ENCODE measurements around the gene CCND3.

Gene CCND3

DNA sequence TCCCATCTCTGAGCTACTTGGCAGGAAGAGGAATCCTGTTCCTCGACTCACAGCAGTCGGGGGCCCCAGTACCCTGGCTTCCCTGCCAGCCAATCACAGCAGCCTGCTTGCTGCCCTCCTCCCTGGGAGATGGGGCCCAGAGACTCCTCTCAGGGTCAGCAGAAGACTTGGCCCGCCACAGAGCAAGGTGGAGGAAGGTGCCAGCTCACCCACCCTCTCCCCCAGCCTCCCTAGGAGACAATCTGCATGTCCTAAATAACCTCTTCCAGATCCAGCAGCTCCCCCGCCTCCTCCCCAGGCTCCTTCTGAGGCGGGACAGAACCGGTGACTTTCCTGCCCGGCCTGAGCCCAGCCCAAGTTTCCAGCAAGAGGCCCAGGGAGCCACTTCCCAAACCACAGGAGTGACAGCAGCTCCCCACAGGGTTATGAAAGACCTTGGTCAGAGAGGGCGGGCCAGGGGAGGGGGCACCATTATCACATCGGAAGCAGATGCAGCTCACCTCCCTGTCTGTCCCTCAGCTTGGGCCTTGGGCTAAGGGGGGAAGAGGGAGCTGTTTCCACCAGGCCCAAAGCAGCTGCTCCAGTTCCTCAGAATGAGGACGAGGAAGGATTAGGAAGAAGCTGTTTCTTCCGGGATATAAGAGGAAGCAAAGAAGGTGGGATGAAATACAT is 2.3 kb downstream of the CCND3 start:
- peak overlapping the region; percentile 98 for H3K4me2 ChIP-seq (ENCODE audit: low read depth, low read length, poor library complexity, severe bottlenecking)
- peaks cover 60% of the 10 kb centered on the region for H4K20me1 ChIP-seq (ENCODE audit: insufficient read depth, low read length, poor library complexity, severe bottlenecking)
- TF ChIP-seq EZH2phosphoT487 (IDR thresholded peaks at IDR 0.05; ENCODE audit: borderline replicate concordance): no peak
- TF ChIP-seq, protein P1, sequence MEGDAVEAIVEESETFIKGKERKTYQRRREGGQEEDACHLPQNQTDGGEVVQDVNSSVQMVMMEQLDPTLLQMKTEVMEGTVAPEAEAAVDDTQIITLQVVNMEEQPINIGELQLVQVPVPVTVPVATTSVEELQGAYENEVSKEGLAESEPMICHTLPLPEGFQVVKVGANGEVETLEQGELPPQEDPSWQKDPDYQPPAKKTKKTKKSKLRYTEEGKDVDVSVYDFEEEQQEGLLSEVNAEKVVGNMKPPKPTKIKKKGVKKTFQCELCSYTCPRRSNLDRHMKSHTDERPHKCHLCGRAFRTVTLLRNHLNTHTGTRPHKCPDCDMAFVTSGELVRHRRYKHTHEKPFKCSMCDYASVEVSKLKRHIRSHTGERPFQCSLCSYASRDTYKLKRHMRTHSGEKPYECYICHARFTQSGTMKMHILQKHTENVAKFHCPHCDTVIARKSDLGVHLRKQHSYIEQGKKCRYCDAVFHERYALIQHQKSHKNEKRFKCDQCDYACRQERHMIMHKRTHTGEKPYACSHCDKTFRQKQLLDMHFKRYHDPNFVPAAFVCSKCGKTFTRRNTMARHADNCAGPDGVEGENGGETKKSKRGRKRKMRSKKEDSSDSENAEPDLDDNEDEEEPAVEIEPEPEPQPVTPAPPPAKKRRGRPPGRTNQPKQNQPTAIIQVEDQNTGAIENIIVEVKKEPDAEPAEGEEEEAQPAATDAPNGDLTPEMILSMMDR (conservative IDR thresholded peaks at IDR 0.05; ENCODE audit: low read length): no peak
- H3F3A ChIP-seq (ENCODE audit: low read depth): peaks cover 24% of the 10 kb centered on the region; the same call in 1 of the 2 replicates
- H3K9me2 ChIP-seq (replicated peaks; ENCODE audit: low read depth, low read length): no peaks in the 10 kb centered on the region
- H3K36me3 ChIP-seq (ENCODE audit: insufficient read depth, low read length): peaks cover 28% of the 10 kb centered on the region
- H3K27me3 ChIP-seq (ENCODE audit: insufficient read depth, low read length, poor library complexity, severe bottlenecking): peaks cover 6% of the 10 kb centered on the region
- peaks cover 54% of the 10 kb centered on the region for H3K4me1 ChIP-seq (ENCODE audit: insufficient read depth, low read length, poor library complexity, severe bottlenecking)
- H3K4me3 ChIP-seq (ENCODE audit: low read length, poor library complexity, severe bottlenecking): peak overlapping the region; percentile 83
- H3K79me2 ChIP-seq (ENCODE audit: insufficient read depth, low read length): peaks cover 70% of the 10 kb centered on the region
- no peaks in the 10 kb centered on the region for H3K9me3 ChIP-seq (ENCODE audit: insufficient read depth, low read depth, low read length)
- peak overlapping the region; percentile 98 for H3K9ac ChIP-seq (ENCODE audit: low read depth, low read length, poor library complexity, severe bottlenecking)
- no peak overlapping the region for H2AFZ ChIP-seq (ENCODE audit: low read length)

DNA sequence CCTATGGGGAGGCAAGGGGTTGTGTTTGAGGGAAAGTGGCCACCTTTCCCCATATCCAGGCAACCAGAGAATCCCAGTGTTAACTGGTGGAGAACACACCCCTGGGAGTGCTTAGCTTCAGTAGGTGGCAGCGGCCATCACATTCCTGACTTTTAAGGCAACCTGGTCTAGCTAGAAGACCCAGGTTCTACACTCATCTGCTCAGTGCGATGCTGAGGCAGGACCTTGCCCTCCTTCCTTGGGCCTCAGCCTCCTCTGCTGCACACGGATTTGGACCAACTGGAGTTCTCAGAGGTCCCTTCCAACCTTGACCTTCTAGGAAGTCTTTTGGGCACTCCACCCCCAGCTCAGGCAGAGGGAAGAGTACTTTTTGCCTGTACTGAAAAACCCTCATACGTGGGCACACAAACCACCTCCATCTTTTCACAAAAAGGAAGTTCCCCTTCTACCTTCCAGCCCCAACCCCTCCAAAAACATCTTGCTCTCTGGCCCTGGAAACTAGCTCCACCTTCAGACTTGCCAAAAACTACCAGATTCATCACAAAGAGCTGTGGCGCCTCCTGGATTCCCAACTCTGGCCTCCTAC is 2.9 kb downstream of the CCND3 start:
- H3K4me1 ChIP-seq (ENCODE audit: insufficient read depth, low read length, poor library complexity, severe bottlenecking): peaks cover 55% of the 10 kb centered on the region
- TF ChIP-seq, protein P1 (conservative IDR thresholded peaks at IDR 0.05; ENCODE audit: low read length): no peak
- TF ChIP-seq EZH2phosphoT487 (IDR thresholded peaks at IDR 0.05; ENCODE audit: borderline replicate concordance): no peak
- H3F3A ChIP-seq (ENCODE audit: low read depth): peaks cover 24% of the 10 kb centered on the region; the same call in 1 of the 2 replicates
- no peaks in the 10 kb centered on the region for H3K9me2 ChIP-seq (replicated peaks; ENCODE audit: low read depth, low read length)
- peaks cover 6% of the 10 kb centered on the region for H3K27me3 ChIP-seq (ENCODE audit: insufficient read depth, low read length, poor library complexity, severe bottlenecking)
- H3K4me2 ChIP-seq (ENCODE audit: low read depth, low read length, poor library complexity, severe bottlenecking): peak overlapping the region; percentile 98
- no peak overlapping the region for H2AFZ ChIP-seq (ENCODE audit: low read length)
- H3K9me3 ChIP-seq (ENCODE audit: insufficient read depth, low read depth, low read length): no peaks in the 10 kb centered on the region
- H4K20me1 ChIP-seq (ENCODE audit: insufficient read depth, low read length, poor library complexity, severe bottlenecking): peaks cover 62% of the 10 kb centered on the region
- H3K79me2 ChIP-seq (ENCODE audit: insufficient read depth, low read length): peaks cover 74% of the 10 kb centered on the region
- H3K4me3 ChIP-seq (ENCODE audit: low read length, poor library complexity, severe bottlenecking): peak overlapping the region; percentile 83
- H3K9ac ChIP-seq (ENCODE audit: low read depth, low read length, poor library complexity, severe bottlenecking): peak overlapping the region; percentile 98
- peaks cover 33% of the 10 kb centered on the region for H3K36me3 ChIP-seq (ENCODE audit: insufficient read depth, low read length)

DNA sequence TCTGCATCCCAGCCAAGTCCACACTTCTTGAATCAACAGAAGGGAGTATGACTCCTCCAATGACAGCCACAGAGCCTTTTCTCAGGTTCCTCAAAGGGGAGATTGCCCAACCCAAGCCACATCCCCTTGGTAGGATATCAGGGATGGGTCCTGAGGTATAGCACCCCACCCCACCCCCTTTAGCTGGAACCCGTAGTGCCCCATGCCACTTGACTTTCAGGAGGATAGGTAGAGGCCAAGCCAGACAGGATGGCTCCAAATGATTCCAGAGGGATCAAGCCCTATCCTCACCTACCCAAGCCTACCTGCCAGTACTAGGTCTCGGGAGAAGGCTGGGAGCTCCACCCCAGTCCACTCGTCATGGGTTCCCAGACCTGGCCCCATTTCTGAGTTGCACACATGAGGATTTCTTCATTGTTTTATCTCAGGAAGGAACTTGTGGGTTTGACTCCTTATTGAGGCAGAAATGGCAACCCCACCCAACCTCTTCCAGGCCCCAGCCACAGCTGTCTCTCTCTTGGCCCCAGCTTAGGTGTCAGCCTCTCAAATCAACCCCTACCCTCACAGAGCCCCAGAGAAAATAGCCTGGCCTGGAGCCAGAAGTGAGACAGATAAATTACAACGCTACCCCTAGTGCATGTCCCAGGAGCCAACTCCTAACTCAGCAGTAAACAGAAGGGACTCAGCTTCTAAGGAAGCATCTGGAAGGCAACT is 3.6 kb downstream of the CCND3 start:
- Histone ChIP-seq H3K4me2 (ENCODE audit: low read depth, low read length, poor library complexity, severe bottlenecking) (peak overlapping the region; percentile 98), H2AFZ (ENCODE audit: low read length) (no peak overlapping the region), H3K9ac (ENCODE audit: low read depth, low read length, poor library complexity, severe bottlenecking) (peak overlapping the region; percentile 98), H4K20me1 (ENCODE audit: insufficient read depth, low read length, poor library complexity, severe bottlenecking) (peaks cover 63% of the 10 kb centered on the region), H3K27me3 (ENCODE audit: insufficient read depth, low read length, poor library complexity, severe bottlenecking) (peaks cover 6% of the 10 kb centered on the region), H3K9me2 (replicated peaks; ENCODE audit: low read depth, low read length) (no peaks in the 10 kb centered on the region), H3K36me3 (ENCODE audit: insufficient read depth, low read length) (peaks cover 40% of the 10 kb centered on the region), H3K9me3 (ENCODE audit: insufficient read depth, low read depth, low read length) (no peaks in the 10 kb centered on the region), H3K79me2 (ENCODE audit: insufficient read depth, low read length) (peaks cover 74% of the 10 kb centered on the region), H3K4me1 (ENCODE audit: insufficient read depth, low read length, poor library complexity, severe bottlenecking) (peaks cover 55% of the 10 kb centered on the region), H3F3A (ENCODE audit: low read depth) (peaks cover 24% of the 10 kb centered on the region; the same call in 1 of the 2 replicates), H3K4me3 (ENCODE audit: low read length, poor library complexity, severe bottlenecking) (peak overlapping the region; percentile 83)
- no peak for TF ChIP-seq EZH2phosphoT487 (IDR thresholded peaks at IDR 0.05; ENCODE audit: borderline replicate concordance)
- TF ChIP-seq, protein P1 (conservative IDR thresholded peaks at IDR 0.05; ENCODE audit: low read length): no peak

Data from Loucy (cell line).